GM18511 (cell line): ENCODE data around the gene HSPA14.
"Not testable (repeated sequence)": the region's sequence is repeated elsewhere in the genome, so short reads cannot be mapped to it uniquely, and the experiment has no call there.

Experiments used
- ATAC-seq: cut with Tn5 transposase; IDR thresholded peaks from one replicate; pipeline ENCODE4 v1.9.1; 2021; ENCODE audit warnings: mild to moderate bottlenecking, moderate library complexity; ENCODE audit not compliant: unreplicated experiment

HSPA14 gene

GRCh38 chr10:14836208-14836607 is 1.9 kb upstream of the HSPA14 start:
- ATAC-seq = no peak

- no peak for ATAC-seq
These were observed 926 bp upstream of the HSPA14 start for GRCh38 chr10:14837003-14837756.

DNA sequence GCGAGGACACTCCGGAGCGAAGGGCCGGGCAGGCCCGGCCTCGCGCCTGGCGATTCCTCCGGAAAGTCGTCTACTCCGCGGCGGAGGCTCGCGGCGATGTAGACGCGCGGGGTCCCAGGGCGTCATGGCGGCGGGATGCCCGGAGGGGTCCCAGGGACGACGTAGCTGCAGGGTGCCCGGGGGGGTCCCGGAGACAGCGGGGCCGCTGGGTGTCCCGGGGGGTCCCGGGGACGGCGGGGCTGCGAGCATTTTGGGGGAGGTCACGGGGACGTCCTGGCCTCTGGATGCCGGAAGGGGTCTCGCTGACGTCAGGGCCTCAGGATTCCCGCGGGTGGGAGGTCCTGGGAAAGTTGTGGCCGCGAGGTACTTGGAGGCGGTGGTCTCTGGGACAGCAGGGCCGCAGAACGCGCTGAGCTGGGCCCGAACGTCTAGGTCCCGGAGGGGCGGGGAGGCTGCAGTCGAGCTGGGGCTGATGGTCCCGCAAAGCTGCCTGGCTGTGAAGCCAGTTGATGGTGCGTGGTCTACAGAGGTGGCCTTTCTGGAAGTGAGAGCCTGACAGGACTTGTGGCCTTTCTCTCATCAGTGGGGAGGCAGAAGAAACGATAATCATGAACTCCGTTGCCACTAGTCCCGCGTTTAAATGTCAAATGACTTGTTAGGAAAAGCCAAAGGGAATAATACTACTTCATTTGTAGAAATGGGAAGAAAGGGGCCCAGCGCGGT is 637 bp downstream of the HSPA14 start:
- ATAC-seq = peak; percentile 24

DNA sequence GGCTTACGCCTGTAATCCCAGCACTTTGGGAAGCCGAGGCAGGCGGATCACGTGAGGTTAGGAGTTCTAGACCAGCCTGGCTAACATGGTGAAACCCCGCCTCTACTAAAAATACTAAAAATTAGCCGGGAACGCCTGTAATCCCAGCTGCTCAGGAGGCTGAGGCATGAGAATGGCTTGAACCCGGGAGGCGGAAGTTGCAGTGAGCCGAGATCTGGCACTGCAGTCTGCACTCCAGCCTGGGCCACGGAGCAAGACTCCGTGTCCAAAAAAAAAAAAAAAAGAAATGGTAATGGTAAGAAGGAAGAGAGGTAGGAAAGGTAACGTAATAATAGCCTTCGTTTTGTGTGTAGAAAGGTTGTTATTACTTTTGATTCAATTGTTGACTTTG is 1.2 kb downstream of the HSPA14 start:
- ATAC-seq = no peak

DNA sequence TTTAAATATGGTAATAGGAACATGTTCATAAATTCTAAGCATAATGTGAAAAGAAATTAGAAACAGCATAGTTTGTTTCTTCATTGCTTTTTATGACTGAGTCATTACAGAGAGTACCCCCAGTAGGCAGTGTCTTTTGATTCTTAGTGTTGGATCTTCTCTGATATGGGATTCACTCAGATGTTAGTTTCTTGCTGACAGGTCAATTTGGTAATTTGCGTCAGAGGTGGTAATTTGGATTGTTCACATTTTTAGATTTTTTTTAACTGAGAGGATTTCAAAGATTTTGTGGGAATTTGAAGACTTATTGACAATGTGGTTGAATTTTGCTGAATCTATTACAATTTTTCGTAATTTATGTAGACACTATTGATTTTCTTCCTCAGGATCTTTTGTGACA is 2.1 kb downstream of the HSPA14 start:
- ATAC-seq = no peak

GRCh38 chr10:14843327-14843988 is 5.4 kb downstream of the HSPA14 start:
- ATAC-seq = no peak

GRCh38 chr10:14844948-14845347 is 6.8 kb downstream of the HSPA14 start:
- ATAC-seq = no peak

GRCh38 chr10:14852236-14852635 is 14.1 kb downstream of the HSPA14 start:
- ATAC-seq = no peak

DNA sequence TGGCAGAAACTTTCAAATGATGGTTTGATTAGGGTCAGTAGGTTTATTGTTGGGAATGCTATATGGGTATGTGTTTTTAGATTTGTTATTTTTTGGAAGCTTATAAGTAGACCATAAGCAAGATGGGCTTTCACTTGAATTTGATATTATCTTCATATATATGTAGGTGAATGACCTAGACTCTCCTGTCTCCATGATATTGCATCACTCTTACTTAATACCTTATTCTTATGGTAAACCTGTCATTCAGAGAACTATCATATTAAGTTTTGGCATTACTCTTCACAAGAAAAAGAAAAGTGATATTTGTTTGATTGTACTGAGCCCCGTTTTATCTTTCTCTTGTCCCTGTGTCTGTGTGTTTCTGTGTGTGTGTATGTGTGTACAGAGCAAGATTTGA is 17.3 kb downstream of the HSPA14 start:
- ATAC-seq = no peak

DNA sequence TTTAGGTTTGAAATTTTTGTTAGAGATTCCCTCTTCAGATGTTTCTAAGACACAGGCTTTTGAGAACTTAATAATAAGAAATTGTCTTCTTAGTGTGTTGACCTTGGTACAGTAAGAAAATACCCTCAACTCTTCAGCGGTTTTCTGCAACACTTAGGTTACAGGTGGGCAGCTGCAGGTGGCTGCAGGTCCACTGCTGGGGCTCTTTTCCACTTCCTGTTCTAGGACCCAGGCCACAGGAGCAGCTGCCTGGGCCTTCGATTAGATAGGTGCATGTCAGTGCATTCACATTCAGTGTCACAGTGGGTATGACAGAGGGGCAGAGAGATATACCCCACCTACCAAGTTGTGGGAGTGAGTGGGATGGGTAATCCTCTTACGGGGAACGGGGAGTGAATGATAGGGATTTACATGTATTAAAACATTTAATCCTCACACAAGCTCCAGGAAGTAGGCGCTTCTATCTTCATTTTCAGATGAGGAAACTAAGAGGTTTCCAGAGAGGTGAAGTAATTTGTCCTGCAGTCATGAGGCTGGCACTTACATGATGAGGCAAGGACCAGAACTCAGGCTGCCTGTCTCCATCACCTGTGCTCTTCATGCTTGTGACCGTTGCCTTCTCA is 20.3 kb downstream of the HSPA14 start:
- ATAC-seq = no peak

DNA sequence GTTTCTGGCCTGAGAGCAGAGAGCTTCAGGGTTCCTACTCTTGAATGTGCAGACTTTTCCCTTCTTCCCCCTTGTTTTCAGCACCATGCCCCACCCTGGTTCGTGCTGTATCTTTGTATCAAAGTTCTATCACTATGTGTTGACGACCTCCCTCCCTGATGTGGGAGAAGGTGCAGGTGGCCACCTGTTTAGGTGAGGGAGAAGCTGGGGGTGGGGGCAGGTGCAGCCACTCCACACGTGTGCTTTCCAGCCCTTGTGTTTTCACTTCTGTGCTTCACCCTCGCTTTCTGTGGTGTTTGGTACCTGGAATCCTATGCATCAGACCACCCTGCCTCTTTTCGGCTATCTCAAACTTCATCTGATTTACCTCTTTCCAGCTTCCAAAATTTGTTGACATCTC is 20.9 kb downstream of the HSPA14 start:
- ATAC-seq = no peak

- ATAC-seq = no peak
These were observed 21.7 kb downstream of the HSPA14 start for GRCh38 chr10:14859775-14860174.

DNA sequence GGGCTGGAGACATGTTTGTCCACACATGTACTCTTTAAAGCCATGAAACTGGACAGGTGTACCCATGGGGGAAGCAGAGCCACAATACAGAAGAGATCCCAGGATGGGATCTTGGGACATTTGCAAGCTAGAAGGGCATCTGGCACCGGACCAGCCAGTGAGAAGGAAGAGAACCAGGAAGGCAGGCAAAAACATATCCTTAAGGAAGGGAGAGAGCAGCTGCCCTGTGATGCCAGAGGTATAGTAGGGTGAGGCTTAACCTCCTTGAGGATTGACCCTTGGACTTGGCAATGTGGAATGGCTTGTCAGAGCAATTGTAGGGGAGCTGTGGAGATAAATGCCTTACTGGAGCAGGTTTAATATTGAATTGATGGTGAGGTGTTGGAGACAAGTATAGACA is 22.7 kb downstream of the HSPA14 start:
- ATAC-seq = no peak

DNA sequence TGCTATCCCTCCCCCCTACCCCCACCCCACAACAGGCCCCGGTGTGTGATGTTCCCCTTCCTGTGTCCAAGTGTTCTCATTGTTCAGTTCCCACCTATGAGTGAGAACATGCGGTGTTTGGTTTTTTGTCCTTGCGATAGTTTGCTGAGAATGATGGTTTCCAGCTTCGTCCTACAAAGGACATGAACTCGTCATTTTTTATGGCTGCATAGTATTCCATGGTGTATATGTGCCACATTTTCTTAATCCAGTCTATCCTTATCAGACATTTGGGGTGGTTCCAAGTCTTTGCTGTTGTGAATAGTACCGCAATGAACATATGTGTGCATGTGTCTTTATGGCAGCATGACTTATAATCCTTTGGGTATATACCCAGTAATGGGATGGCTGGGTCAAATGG is 26.4 kb downstream of the HSPA14 start:
- ATAC-seq = not testable (repeated sequence)

- not testable (repeated sequence) for ATAC-seq
These were observed 26.8 kb downstream of the HSPA14 start for GRCh38 chr10:14864871-14865270.

DNA sequence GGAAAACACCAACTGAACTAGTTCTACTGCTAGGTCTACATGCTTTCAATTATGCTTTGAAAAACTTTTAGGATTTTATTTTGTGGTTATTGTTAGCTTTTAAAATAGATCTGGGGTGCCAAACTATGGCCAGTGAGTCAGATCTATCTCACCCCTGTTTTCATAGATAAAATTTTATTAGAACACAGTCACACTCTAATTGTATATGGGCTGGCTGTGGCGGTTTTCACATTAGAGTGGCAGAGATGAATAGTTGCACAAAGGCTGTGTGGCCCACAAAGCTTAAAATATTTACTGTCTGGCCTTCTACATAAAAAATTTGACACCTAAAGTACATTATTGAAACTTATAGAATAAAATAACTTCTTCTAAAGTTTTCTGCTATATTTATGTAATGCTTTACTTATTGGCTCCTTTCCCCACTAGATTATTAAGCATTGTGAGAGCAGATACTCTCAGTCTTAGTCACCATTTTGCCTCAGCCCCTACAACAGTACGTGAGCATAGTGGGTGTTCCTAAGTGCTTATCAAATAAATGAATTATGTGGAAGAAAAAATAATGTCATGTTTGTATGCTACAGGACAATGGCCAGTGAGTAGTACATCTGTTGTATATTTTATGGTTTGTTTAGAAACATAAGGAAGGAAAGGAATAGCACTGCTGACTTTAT is 35.1 kb downstream of the HSPA14 start:
- peak; percentile 63 for ATAC-seq

GRCh38 chr10:14875941-14876340 is 37.8 kb downstream of the HSPA14 start:
- no peak for ATAC-seq

DNA sequence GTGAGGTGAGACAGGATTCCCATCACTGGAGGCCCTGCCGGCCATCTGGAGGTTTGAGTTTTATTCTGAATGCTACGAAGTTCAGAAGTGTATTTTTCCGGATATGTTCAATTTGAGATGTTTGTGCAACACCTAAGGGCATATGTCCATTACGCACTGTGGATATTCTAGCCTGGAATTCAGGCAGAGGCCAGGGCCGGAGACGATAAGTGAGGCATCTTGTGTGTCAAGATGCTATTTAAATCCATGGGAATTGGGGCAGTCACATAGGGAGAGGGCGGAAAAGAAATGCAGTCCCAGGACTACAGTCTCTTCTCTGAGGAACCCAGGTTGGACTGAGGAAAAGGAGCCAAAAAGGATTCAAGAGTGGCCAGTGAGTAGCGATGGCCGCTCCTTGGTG is 38.7 kb downstream of the HSPA14 start:
- ATAC-seq = no peak

DNA sequence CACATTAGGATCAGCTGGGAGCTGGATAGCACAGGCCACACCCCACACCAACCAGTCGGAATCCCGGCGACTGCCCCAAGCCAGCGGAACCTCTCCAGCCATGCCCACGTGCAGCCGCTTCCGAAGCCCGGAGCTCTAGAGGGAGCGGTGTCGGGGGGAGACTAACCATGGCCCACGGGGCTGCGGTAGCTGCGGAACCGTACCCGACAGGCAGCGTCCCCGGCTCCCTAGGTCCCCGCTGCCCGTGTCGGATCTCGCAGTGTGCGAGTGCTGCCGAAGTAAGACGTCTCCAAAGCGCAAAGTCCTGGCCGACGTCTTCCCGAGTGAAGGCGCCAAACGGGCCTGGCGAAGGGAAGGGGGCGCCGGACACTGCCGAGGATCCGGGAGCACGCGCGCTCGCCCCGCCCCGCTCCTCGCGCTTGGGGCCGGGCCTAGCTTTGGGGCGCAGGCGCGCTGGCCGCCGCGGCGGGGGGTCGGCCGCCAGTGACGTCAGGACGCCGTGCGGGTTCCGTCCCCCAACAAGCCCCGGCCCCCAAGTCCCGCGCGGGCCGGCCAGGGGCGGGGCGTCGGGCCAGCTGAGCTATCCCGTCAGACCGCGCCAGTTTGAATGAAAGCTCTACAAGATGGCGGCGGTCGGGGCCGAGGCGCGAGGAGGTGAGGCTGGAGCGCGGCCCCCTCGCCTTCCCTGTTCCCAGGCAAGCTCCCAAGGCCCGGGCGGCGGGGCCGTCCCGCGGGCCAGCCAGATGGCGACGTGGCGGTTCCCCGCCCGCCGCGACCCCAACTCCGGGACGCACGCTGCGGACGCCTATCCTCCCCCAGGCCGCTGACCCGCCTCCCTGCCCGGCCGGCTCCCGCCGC is 40.4 kb downstream of the HSPA14 start, which contains the start of gene SUV39H2:
Gene SUV39H2 (plus strand): TSS at position 601 of the 858 bp plus-strand sequence. CDS start 23 bp downstream, at position 624.
- peak; percentile 91 for ATAC-seq
